HCT116 (cell line): ENCODE data around the gene SPATA12. TPM values are rescaled to one million over a fixed set of nuclear protein-coding genes. Genes with fewer than 3 reads are reported as not detected.

Experiments
- ATAC-seq: fragments of 200-7000 bp; cut with Tn5 transposase; 2 replicates; pipeline ENCODE4 v1.9.1; 2020; ENCODE audit warnings: mild to moderate bottlenecking, moderate library complexity
- BruUV-seq: library from RNA; stranded (reverse); fragments of 400-500 nt; replicated peaks from 2 replicates; lab custom pipeline; 2021; lab: Mats Ljungman, UMichigan
- CTCF ChIA-PET: fragments of 300-600 bp; sonication (Branson Sonifier 250); formaldehyde crosslinking; loops from one replicate; lab custom pipeline; 2021; ENCODE audit warnings: antibody characterized with exemption; lab: Charles Lee
- POLR2A ChIA-PET: fragments of 300-600, 350-600 bp; sonication (Branson Sonifier 250); formaldehyde crosslinking; loops from one replicate; lab custom pipeline; 2021; ENCODE audit warnings: antibody characterized with exemption; lab: Charles Lee
- RAD21 ChIA-PET, 2 experiments: fragments of 300-600 bp; sonication (Branson Sonifier 250); formaldehyde crosslinking; loops; one replicate each; lab custom pipeline; 2023; ENCODE audit warnings: low total read pairs in 2 of 2; ENCODE audit not compliant: uncharacterized antibody in 2 of 2, unreplicated experiment in 2 of 2, low non-redundant PET in 1 of 2; lab: Charles Lee
- DNase-seq: peaks from one replicate; pipeline ENCODE4 v3.0.0-alpha.2; 2010; ENCODE audit warnings: low read depth, low spot score
- H2AFZ ChIP-seq: fragments of 200-600 bp; shearing (Covaris generic), sonication (generic); 2 replicates; pipeline ENCODE4 v1.6.1; 2017; ENCODE audit warnings: low read depth, mixed run types, mixed read lengths, antibody characterized with exemption, low read length; ENCODE audit not compliant: poor library complexity, severe bottlenecking
- H3K27ac ChIP-seq: 2 replicates; pipeline ENCODE4 v1.5.1; 2012; ENCODE audit warnings: low read depth, low read length
- H3K27me3 ChIP-seq: fragments of 200-600 bp; sonication (generic); 2 replicates; pipeline ENCODE4 v1.6.1; 2016; ENCODE audit warnings: mixed run types, low read length, mixed read lengths; ENCODE audit not compliant: insufficient read depth
- H3K36me3 ChIP-seq, 2 experiments: fragments of 200-500 bp in 1 of 2; fragments of 200-600 bp in 1 of 2; sonication (Bioruptor generic) in 1 of 2; sonication (generic) in 1 of 2; 2 replicates each; pipeline versions ENCODE4 v1.5.1 to v1.6.1; 2014 to 2016; ENCODE audit warnings: low read length in 2 of 2, inconsistent platforms in 1 of 2, mixed read lengths in 1 of 2, mixed run types in 1 of 2; ENCODE audit not compliant: insufficient read depth in 2 of 2, control insufficient read depth in 1 of 2
- H3K4me1 ChIP-seq, 2 experiments: fragments of 200-600 bp in 1 of 2; sonication (generic) in 1 of 2; 2 replicates each; pipeline versions ENCODE4 v1.5.1 to v1.6.1; 2012 to 2017; ENCODE audit warnings: low read length in 2 of 2, inconsistent platforms in 1 of 2, mild to moderate bottlenecking in 1 of 2, mixed read lengths in 1 of 2, mixed run types in 1 of 2, moderate library complexity in 1 of 2; ENCODE audit not compliant: insufficient read depth in 2 of 2, control insufficient read depth in 1 of 2
- H3K4me2 ChIP-seq: fragments of 200-600 bp; sonication (generic); 2 replicates; pipeline ENCODE4 v1.6.1; 2017; ENCODE audit warnings: mixed run types, low read length, mixed read lengths
- H3K4me3 ChIP-seq, 2 experiments: fragments of 200-600 bp in 1 of 2; sonication (generic) in 1 of 2; replicated peaks in 1 of 2; 2 replicates each; pipeline ENCODE4 v1.5.1; 2011 to 2016; ENCODE audit warnings: low read length in 2 of 2, control low read depth in 1 of 2, low read depth in 1 of 2, mild to moderate bottlenecking in 1 of 2, mixed read lengths in 1 of 2, mixed run types in 1 of 2
- H3K79me2 ChIP-seq: fragments of 200-600 bp; sonication (generic); 2 replicates; pipeline ENCODE4 v1.6.1; 2017; ENCODE audit warnings: mild to moderate bottlenecking, mixed run types, low read length, moderate library complexity, mixed read lengths; ENCODE audit not compliant: insufficient read depth
- H3K9ac ChIP-seq: fragments of 200-600 bp; sonication (generic); 2 replicates; pipeline ENCODE4 v1.6.1; 2016; ENCODE audit warnings: low read length, mixed read lengths
- H3K9me2 ChIP-seq: fragments of 200-600 bp; sonication (generic), shearing (Covaris generic); 2 replicates; pipeline ENCODE4 v1.6.1; 2017; ENCODE audit warnings: mixed run types, mild to moderate bottlenecking, moderate library complexity; ENCODE audit not compliant: insufficient read depth
- H3K9me3 ChIP-seq, 2 experiments: fragments of 200-500 bp in 1 of 2; fragments of 200-600 bp in 1 of 2; sonication (Bioruptor generic) in 1 of 2; sonication (generic) in 1 of 2; 2 replicates each; pipeline ENCODE4 v1.6.1; 2014 to 2017; ENCODE audit warnings: low read length in 2 of 2, mixed read lengths in 2 of 2, inconsistent platforms in 1 of 2, low read depth in 1 of 2, mild to moderate bottlenecking in 1 of 2, mixed run types in 1 of 2, moderate library complexity in 1 of 2; ENCODE audit not compliant: control insufficient read depth in 1 of 2, insufficient read depth in 1 of 2
- H4K20me1 ChIP-seq: fragments of 200-600 bp; sonication (generic), shearing (Covaris generic); 2 replicates; pipeline ENCODE4 v1.6.1; 2017; ENCODE audit warnings: mixed run types, mild to moderate bottlenecking, moderate library complexity; ENCODE audit not compliant: insufficient read depth
- CBX3 ChIP-seq: IDR thresholded peaks from 2 replicates; pipeline ENCODE4 v1.6.1; 2012; ENCODE audit warnings: low read depth
- CEBPB ChIP-seq: IDR thresholded peaks from 2 replicates; pipeline ENCODE4 v1.6.1; 2012; ENCODE audit warnings: low read depth
- CTCF ChIP-seq, 3 experiments: fragments of 200-600 bp in 1 of 3; sonication (generic) in 1 of 3; IDR thresholded peaks in 2 of 3; conservative IDR thresholded peaks in 1 of 3; 2 replicates each; pipeline ENCODE4 v1.5.1; 2012 to 2017; ENCODE audit warnings: low read depth in 2 of 3, low read length in 2 of 3, antibody characterized with exemption in 1 of 3, borderline replicate concordance in 1 of 3, control low read depth in 1 of 3, mild to moderate bottlenecking in 1 of 3, mixed read lengths in 1 of 3, mixed run types in 1 of 3, moderate library complexity in 1 of 3; ENCODE audit not compliant: insufficient read depth in 1 of 3
- EGR1 ChIP-seq: IDR thresholded peaks from 2 replicates; pipeline ENCODE4 v1.6.1; 2012; ENCODE audit warnings: low read depth
- ELF1 ChIP-seq: IDR thresholded peaks from 2 replicates; pipeline ENCODE4 v1.6.1; 2012; ENCODE audit warnings: low read depth, borderline replicate concordance
- EZH2 ChIP-seq: fragments of 200-600 bp; sonication (generic); IDR thresholded peaks from 2 replicates; pipeline ENCODE4 v1.6.1; 2017; ENCODE audit warnings: antibody characterized with exemption, mixed run types
- MAX ChIP-seq: IDR thresholded peaks from 2 replicates; pipeline ENCODE4 v1.6.1; 2012
- POLR2AphosphoS5 ChIP-seq: IDR thresholded peaks from 2 replicates; pipeline ENCODE4 v1.6.1; 2011; ENCODE audit warnings: mild to moderate bottlenecking, low read depth, low read length, moderate library complexity
- RAD21 ChIP-seq: IDR thresholded peaks from 2 replicates; pipeline ENCODE4 v1.6.1; 2012; ENCODE audit warnings: low read depth, mild to moderate bottlenecking
- SRF ChIP-seq: IDR thresholded peaks from 2 replicates; pipeline ENCODE4 v1.6.1; 2012; ENCODE audit warnings: low read depth
- YY1 ChIP-seq: IDR thresholded peaks from 2 replicates; pipeline ENCODE4 v1.6.1; 2011; ENCODE audit warnings: low read length, low read depth, moderate library complexity, mild to moderate bottlenecking; ENCODE audit not compliant: insufficient replicate concordance; ENCODE audit errors: extremely low read depth
- ZFX ChIP-seq: fragments of 450-650 bp; IDR thresholded peaks from 2 replicates; pipeline ENCODE4 v1.6.1; 2017
- ZNF274 ChIP-seq: fragments of 200-500 bp; sonication (Bioruptor generic); IDR thresholded peaks from 2 replicates; pipeline ENCODE4 v1.6.1; 2014; ENCODE audit warnings: mild to moderate bottlenecking, low read depth, low read length, inconsistent platforms
- intact Hi-C: fragments of 100-400 bp; cut with micrococcal nuclease; formaldehyde crosslinking; loops from 2 replicates; pipeline ENCODE4 v1.10.0; 2022
- total RNA-seq: library from RNA; stranded (reverse); gene quantifications from one replicate; pipeline ENCODE4 v1.2.1, GENCODE V29; 2021; ENCODE audit not compliant: unreplicated experiment
- TF ChIP-seq, protein P1 (sequence below): IDR thresholded peaks from 2 replicates; pipeline ENCODE4 v1.6.1; 2012

SPATA12 gene
- total RNA-seq, 1 experiment from 2014 or later, result 0.22 TPM

DNA sequence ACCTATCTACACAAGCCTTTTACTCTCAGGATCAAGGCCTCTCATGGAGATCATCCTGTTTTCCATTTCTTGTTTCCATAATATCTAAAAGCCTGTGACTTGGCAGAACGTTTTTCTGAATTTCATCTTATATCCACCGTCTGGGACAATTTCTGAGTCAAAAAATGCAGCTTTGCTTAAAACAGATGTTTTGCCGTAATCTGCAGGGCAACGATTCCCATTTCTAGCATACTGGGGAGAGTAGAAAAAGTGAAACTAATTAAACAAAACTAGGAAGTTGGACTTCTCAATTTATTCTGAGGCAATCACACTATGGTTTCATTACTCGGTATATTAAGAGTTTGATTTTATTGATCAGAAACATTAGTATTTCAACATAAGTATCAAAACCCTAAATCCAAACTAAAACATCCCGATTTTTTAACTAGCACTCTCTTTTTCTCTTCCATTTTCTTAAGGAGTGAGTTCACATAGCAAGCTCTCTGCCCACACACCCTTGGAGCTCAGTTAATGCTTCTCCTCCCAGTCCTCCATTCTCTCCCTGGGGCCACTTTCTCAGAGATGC is 33.6 kb downstream of the SPATA12 start:
- H3K4me1 ChIP-seq, result peaks cover 0 to 10% of the 10 kb centered on the region in 2 experiments; a peak in 2 of 4 replicates
- no peak overlapping the region for H3K9ac ChIP-seq
- no peaks in the 10 kb centered on the region for H3K36me3 ChIP-seq
- ChIA-PET CTCF (interaction anchor here (0.6 kb wide), 1 partner anchor 19 kb away, joined by 3 read pairs; no protein-coding TSS in a partner anchor), POLR2A (no interaction called here), RAD21 (interaction anchor here in 1 of 2 experiments (1.0 kb wide), 1 partner anchor 89 kb away, joined by 3 read pairs; no protein-coding TSS in a partner anchor)
- H3K79me2 ChIP-seq, result no peaks in the 10 kb centered on the region
- no peak overlapping the region for H2AFZ ChIP-seq
- no peak overlapping the region for H3K4me3 ChIP-seq
- no TSS peak for BruUV-seq
- intact Hi-C loops, result no loop called here
- no peak for TF ChIP-seq MAX
- TF ChIP-seq, protein P1, sequence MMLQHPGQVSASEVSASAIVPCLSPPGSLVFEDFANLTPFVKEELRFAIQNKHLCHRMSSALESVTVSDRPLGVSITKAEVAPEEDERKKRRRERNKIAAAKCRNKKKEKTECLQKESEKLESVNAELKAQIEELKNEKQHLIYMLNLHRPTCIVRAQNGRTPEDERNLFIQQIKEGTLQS, result no peak
- TF ChIP-seq YY1, result no peak
- TF ChIP-seq EZH2, result no peak
- TF ChIP-seq ZNF274, result no peak
- TF ChIP-seq CEBPB, result no peak
- TF ChIP-seq CTCF (IDR thresholded peaks at IDR 0.05 in 2 of 3, conservative IDR thresholded peaks at IDR 0.05 in 1 of 3; ENCODE audit: borderline replicate concordance in 1 of 3, insufficient read depth in 1 of 3, low read depth in 2 of 3, low read length in 2 of 3), result no peak
- no peak for TF ChIP-seq RAD21
- no peak for TF ChIP-seq CBX3
- TF ChIP-seq ZFX, result no peak
- TF ChIP-seq POLR2AphosphoS5, result no peak
- TF ChIP-seq SRF, result no peak
- TF ChIP-seq ELF1, result no peak
- no peak for TF ChIP-seq EGR1
- ATAC-seq, result no peak
- no peak overlapping the region for H3K27ac ChIP-seq
- DNase-seq, result no peak
- H3K27me3 ChIP-seq, result no peaks in the 10 kb centered on the region
- no peaks in the 10 kb centered on the region for H3K9me3 ChIP-seq
- H4K20me1 ChIP-seq, result no peaks in the 10 kb centered on the region
- no peak overlapping the region for H3K4me2 ChIP-seq
- no peaks in the 10 kb centered on the region for H3K9me2 ChIP-seq
